Uterus (tissue), 4 donors: ENCODE results near the gene BFAR. TPM values are rescaled to one million over a fixed set of nuclear protein-coding genes. Genes with fewer than 3 reads are reported as not detected.

Experiments
- DNase-seq, 2 donors: peaks; one replicate each; pipeline ENCODE4 v3.0.0-alpha.2; 2019 to 2020
- H3K27ac ChIP-seq, 2 donors: fragments of 200-600 bp; sonication (generic); 1 replicate in 1 of 2; 2 replicates in 1 of 2; pipeline ENCODE4 v1.5.1; 2016 to 2018
- H3K27me3 ChIP-seq, 2 donors: fragments of 200-600 bp; sonication (generic); one replicate each; pipeline ENCODE4 v1.5.1; 2018 to 2019; ENCODE audit warnings: control low read depth in 1 of 2
- H3K36me3 ChIP-seq, 2 donors: fragments of 200-600 bp; sonication (generic); one replicate each; pipeline ENCODE4 v1.5.1; 2019; ENCODE audit warnings: control low read depth in 1 of 2
- H3K4me1 ChIP-seq, 2 donors: fragments of 200-600 bp; sonication (generic); one replicate each; pipeline ENCODE4 v1.5.1; 2018 to 2019; ENCODE audit warnings: control low read depth in 1 of 2
- H3K4me3 ChIP-seq, 2 donors: fragments of 200-600 bp; sonication (generic); 1 replicate in 1 of 2; 2 replicates in 1 of 2; pipeline ENCODE4 v1.5.1; 2018 to 2019; ENCODE audit warnings: mild to moderate bottlenecking in 1 of 2
- H3K9me3 ChIP-seq, 2 donors: fragments of 200-600 bp; sonication (generic); one replicate each; pipeline ENCODE4 v1.5.1; 2019; ENCODE audit warnings: control low read depth in 1 of 2
- POLR2A ChIP-seq, 2 donors: fragments of 450-650 bp; IDR thresholded peaks; one replicate each; pipeline ENCODE4 v1.6.1; 2016; ENCODE audit warnings: antibody characterized with exemption in 2 of 2, mild to moderate bottlenecking in 1 of 2, moderate library complexity in 1 of 2
- intact Hi-C: fragments of 100-400 bp; cut with DNase I; formaldehyde crosslinking; loops from one replicate; pipeline ENCODE4 v1.15.1; 2023; ENCODE audit warnings: low total_unique reads
- total RNA-seq, 4 donors: library from RNA; depleted of rRNA in 3 of 4; stranded (reverse); fragments of >200 nt in 3 of 4; gene quantifications; one replicate each; pipeline versions ENCODE4 v1.1.0 to v1.2.4, GENCODE V29; 2014 to 2023
- TF ChIP-seq, protein P1 (sequence below), 4 experiments: fragments of 200-600 bp in 2 of 4; fragments of 450-650 bp in 2 of 4; sonication (generic) in 2 of 4; IDR thresholded peaks; one replicate each; pipeline ENCODE4 v1.5.1; 2016 to 2019; ENCODE audit warnings: antibody characterized with exemption in 4 of 4, mild to moderate bottlenecking in 2 of 4, moderate library complexity in 1 of 4
- donor health status: DM: yes; HTN: yes; CAD: no.

The BFAR gene
- total RNA-seq, 4 donors from 2014 or later: 17.4 to 88.1 (median 60.7) TPM

GRCh38 chr16:14652726-14653125 is 20.0 kb downstream of the BFAR start:
- Histone ChIP-seq H3K27ac (no peak overlapping the region), H3K9me3 (no peaks in the 10 kb centered on the region), H3K4me1 (no peaks in the 10 kb centered on the region), H3K36me3 (no peaks in the 10 kb centered on the region), H3K27me3 (no peaks in the 10 kb centered on the region), H3K4me3 (no peak overlapping the region)
- DNase-seq: no peak
- TF ChIP-seq, protein P1, sequence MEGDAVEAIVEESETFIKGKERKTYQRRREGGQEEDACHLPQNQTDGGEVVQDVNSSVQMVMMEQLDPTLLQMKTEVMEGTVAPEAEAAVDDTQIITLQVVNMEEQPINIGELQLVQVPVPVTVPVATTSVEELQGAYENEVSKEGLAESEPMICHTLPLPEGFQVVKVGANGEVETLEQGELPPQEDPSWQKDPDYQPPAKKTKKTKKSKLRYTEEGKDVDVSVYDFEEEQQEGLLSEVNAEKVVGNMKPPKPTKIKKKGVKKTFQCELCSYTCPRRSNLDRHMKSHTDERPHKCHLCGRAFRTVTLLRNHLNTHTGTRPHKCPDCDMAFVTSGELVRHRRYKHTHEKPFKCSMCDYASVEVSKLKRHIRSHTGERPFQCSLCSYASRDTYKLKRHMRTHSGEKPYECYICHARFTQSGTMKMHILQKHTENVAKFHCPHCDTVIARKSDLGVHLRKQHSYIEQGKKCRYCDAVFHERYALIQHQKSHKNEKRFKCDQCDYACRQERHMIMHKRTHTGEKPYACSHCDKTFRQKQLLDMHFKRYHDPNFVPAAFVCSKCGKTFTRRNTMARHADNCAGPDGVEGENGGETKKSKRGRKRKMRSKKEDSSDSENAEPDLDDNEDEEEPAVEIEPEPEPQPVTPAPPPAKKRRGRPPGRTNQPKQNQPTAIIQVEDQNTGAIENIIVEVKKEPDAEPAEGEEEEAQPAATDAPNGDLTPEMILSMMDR (IDR thresholded peaks at IDR 0.05): no peak
- intact Hi-C loops: no loop called here

DNA sequence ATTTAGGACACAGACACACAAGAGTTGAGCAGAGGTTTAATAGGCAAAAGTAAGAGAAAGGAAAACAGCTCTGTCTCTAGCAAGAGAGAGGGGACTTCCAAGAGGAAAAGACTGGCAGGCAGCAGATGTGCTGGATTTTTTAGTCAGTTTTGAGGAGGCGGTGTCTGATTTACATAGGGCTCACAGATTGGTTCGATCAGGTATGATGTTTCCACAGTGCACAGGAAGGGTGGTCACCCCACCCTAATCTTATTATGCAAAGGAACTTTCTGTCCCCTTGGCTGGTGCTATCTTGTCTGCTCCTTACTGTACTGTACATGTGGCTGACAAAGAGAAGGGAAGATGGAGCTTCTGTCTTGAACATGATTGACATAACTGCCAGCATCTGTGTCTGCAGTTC is 25.3 kb downstream of the BFAR start:
- Histone ChIP-seq H3K4me3 (no peak overlapping the region), H3K9me3 (no peaks in the 10 kb centered on the region), H3K36me3 (no peaks in the 10 kb centered on the region), H3K27ac (no peak overlapping the region), H3K4me1 (no peaks in the 10 kb centered on the region), H3K27me3 (no peaks in the 10 kb centered on the region)
- TF ChIP-seq POLR2A (IDR thresholded peaks at IDR 0.05): no peak
- TF ChIP-seq, protein P1 (IDR thresholded peaks at IDR 0.05): no peak
- intact Hi-C loops: no loop called here
- DNase-seq: no peak

DNA sequence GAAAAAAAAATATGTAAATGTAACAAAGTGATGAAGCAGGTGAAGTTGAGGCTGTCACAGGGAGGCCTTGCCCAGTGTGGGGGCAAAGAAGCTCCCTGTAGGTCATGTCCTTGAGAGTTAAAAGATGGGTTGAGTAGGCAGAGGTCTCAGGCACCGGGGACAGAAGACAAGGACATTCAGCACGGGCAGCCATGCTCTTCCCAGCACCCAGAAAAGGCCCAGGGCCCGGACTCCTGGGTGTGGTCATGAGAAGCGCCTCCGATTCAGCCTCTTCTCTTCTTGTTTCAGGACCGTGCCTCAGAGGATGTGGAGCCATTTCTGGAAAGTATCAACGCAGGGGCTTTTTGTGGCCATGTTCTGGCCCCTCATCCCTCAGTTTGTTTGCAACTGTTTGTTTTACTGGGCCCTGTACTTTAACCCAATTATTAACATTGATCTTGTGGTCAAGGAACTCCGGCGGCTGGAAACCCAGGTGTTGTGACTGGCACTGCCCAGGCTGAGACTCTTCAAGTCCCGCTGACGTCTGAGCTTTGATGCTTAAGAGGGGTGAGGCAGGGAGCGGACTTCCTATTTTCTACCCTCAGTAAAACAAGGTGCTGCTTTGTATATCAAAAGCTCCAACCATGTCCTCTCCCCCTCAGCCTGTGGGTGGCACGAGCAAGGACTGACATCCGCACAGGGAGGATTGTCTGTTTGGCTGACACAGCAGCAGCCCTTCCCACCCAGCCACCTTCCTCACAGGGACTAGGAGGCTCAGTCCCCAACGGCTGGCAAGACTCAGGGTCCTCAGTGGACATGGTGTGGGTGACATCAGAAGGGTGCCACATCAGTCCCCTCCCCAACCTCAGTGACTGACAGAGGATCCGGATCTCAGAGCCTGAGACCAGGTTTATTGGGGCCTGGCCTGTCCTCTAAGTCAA is 34.9 kb downstream of the BFAR start:
- Histone ChIP-seq H3K4me3 (no peak overlapping the region), H3K4me1 (no peaks in the 10 kb centered on the region), H3K9me3 (no peaks in the 10 kb centered on the region), H3K36me3 (no peaks in the 10 kb centered on the region), H3K27me3 (no peaks in the 10 kb centered on the region), H3K27ac (no peak overlapping the region)
- intact Hi-C loops: no loop called here
- TF ChIP-seq POLR2A (IDR thresholded peaks at IDR 0.05): no peak
- TF ChIP-seq, protein P1 (IDR thresholded peaks at IDR 0.05): no peak
- DNase-seq: no peak

DNA sequence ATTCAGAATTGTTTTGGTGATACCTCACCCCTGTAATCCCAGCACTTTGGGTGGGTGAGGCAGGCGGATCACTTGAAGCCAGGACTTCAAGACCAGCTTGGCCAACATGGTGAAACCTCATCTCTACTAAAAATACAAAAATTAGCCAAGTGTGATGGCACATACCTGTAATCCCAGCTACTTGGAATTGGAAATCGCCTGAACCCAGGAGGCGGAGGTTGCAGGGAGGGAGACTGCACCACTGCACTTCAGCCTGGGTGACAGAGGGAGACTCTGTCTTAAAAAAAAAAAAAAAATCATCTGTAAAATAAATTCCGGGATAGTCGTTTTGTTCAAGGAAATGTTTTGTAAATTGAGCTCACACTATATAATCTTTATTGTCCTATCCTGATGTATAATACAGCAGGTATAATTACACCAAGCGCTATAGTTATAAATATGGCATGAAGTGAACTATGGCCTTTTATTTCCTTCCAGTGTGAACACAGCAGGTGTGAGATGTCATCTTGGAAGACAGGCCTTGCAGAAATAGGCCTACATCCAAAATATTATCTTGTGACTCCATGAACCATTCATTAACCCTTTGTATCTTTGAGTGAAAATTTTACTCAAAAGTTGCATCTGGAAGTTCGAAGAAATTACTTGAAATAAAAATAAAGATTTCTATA is 35.9 kb downstream of the BFAR start:
- Histone ChIP-seq H3K9me3 (no peaks in the 10 kb centered on the region), H3K27ac (no peak overlapping the region), H3K4me1 (no peaks in the 10 kb centered on the region), H3K36me3 (no peaks in the 10 kb centered on the region), H3K27me3 (no peaks in the 10 kb centered on the region), H3K4me3 (no peak overlapping the region)
- TF ChIP-seq, protein P1 (IDR thresholded peaks at IDR 0.05): no peak
- no peak for TF ChIP-seq POLR2A (IDR thresholded peaks at IDR 0.05)
- no peak for DNase-seq
- intact Hi-C loops: no loop called here

GRCh38 chr16:14669776-14670175 is 37.0 kb downstream of the BFAR start:
- TF ChIP-seq, protein P1 (IDR thresholded peaks at IDR 0.05): no peak
- no peak for TF ChIP-seq POLR2A (IDR thresholded peaks at IDR 0.05)
- peak in 1 of 2 donors; percentile 21 for DNase-seq
- Histone ChIP-seq H3K27ac (no peak overlapping the region), H3K4me1 (no peaks in the 10 kb centered on the region), H3K4me3 (no peak overlapping the region), H3K9me3 (no peaks in the 10 kb centered on the region), H3K36me3 (no peaks in the 10 kb centered on the region), H3K27me3 (no peaks in the 10 kb centered on the region)
- intact Hi-C loops: no loop called here
